ENCODE results near the gene PROP1.
"Not testable (repeated sequence)": the region's sequence is repeated elsewhere in the genome, so short reads cannot be mapped to it uniquely, and the experiment has no call there.

The PROP1 gene

GRCh38 chr5:177995691-177996595 is at the start of gene PROP1:
PROP1 (minus strand) TSS chr5:177996242; CDS start chr5:177995933, 309 bp downstream.
- no peak for TF ChIP-seq BACH2 (CRISPR knock-in tag; IDR thresholded peaks at IDR 0.05; ENCODE audit: borderline replicate concordance)
- TF ChIP-seq ZC3H10 (CRISPR knock-in tag; IDR thresholded peaks at IDR 0.05): no peak
- TF ChIP-seq CREB5 (CRISPR knock-in tag; IDR thresholded peaks at IDR 0.05; ENCODE audit: low read depth): no peak
- ATAC-seq: no peak

GRCh38 chr5:178019379-178020030 is 23.5 kb upstream of the PROP1 start:
- ATAC-seq: not testable (repeated sequence)

- ATAC-seq: not testable (repeated sequence)
Observed at GRCh38 chr5:178012758-178013157, 16.7 kb upstream of the PROP1 start.

- ATAC-seq: not testable (repeated sequence)
Observed at GRCh38 chr5:178011816-178012554, 15.9 kb upstream of the PROP1 start.

- ATAC-seq: not testable (repeated sequence)
Observed at GRCh38 chr5:178007272-178007671, 11.2 kb upstream of the PROP1 start.

GRCh38 chr5:178006536-178007231 is 10.6 kb upstream of the PROP1 start:
- ATAC-seq: not testable (repeated sequence)

- ATAC-seq: not testable (repeated sequence)
Observed at GRCh38 chr5:178006181-178006535, 10.1 kb upstream of the PROP1 start.

- TF ChIP-seq ZFP30 (CRISPR knock-in tag; IDR thresholded peaks at IDR 0.05) (no peak), PPARA (CRISPR knock-in tag; IDR thresholded peaks at IDR 0.05; ENCODE audit: borderline replicate concordance) (no peak), ZFP3 (CRISPR knock-in tag; IDR thresholded peaks at IDR 0.05) (no peak), CSDC2 (CRISPR knock-in tag; IDR thresholded peaks at IDR 0.05) (no peak), PATZ1 (CRISPR knock-in tag; IDR thresholded peaks at IDR 0.05; ENCODE audit: borderline replicate concordance) (no peak), ESRRG (CRISPR knock-in tag; IDR thresholded peaks at IDR 0.05) (no peak), OSR1 (CRISPR knock-in tag; IDR thresholded peaks at IDR 0.05) (no peak), TOX (CRISPR knock-in tag; IDR thresholded peaks at IDR 0.05; ENCODE audit: borderline replicate concordance) (no peak), ZNF565 (CRISPR knock-in tag; conservative IDR thresholded peaks at IDR 0.05; ENCODE audit: low read depth) (no peak)
- ATAC-seq: no peak
Observed at GRCh38 chr5:177997846-177998245, 1.8 kb upstream of the PROP1 start.

- ATAC-seq: no peak; the same call in 2 of the 3 replicates
Observed at GRCh38 chr5:177997319-177997670, 1.3 kb upstream of the PROP1 start.

More at GRCh38 chr5:177997319-177997670, 1.3 kb upstream of the PROP1 start:
- no peak for TF ChIP-seq BACH2 (CRISPR knock-in tag; IDR thresholded peaks at IDR 0.05; ENCODE audit: borderline replicate concordance)
- TF ChIP-seq ZNF565 (CRISPR knock-in tag; conservative IDR thresholded peaks at IDR 0.05; ENCODE audit: low read depth): no peak
- no peak for TF ChIP-seq SNAI2 (CRISPR knock-in tag; IDR thresholded peaks at IDR 0.05)
- TF ChIP-seq RARB (CRISPR knock-in tag; IDR thresholded peaks at IDR 0.05): no peak
- TF ChIP-seq CSRNP3 (CRISPR knock-in tag; IDR thresholded peaks at IDR 0.05): no peak

All from SK-N-SH treated with all-trans-retinoic acid at 6 μM for 48 hours (cell line).